ENCODE measurements around the gene BNIP5.

BNIP5 gene, protein sequence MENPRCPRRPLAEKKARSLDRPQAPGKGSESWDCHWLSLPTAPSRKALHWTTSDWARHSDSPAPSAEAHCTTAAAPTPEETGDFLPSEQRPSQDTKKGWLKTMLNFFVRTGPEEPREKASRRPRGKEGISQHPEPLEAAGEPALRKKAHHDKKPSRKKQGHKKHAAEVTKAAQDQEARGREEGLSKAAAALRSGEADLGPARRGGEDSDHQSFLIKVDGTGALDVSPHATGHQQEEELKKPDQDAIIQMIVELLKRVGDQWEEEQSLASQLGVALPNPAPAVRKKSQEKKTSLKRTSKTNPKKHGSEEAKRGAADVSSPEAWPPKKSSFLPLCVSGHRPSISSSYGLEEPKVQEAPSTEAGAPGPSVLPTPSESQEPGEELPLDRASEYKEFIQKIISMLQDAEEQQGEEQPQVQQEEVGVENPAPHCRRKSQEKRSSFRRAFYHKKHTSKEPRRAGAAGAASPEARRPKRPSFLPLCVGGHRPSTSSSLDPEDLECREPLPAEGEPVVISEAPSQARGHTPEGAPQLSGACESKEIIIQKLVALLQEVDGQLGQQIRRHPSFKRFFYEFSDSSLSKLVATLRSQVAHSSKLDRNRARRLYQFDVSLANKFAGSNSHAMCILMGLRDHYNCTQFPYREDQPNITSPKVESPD

DNA sequence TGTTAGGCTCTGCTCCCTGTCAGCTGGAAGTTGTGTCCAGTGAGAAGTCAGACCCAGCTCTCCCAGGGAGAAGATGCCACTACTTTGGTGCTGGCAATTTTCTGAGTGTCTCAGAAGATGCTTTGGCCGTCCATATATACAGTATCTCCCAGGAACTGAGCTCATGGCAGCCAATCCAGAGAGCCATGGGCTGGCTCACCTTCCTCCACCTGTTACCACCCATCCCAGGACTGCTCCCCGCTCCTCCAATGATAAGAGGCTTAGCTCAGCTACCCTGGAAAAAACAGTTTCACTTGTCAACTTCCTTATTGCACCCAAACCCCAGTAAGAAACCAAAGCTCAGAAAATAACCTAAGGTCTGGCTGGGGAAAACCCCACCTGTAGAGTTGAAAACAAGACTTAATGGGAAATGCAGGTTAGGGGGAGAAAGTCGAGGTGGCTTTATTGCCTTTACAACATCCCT is at the start of gene BNIP5:
Gene BNIP5, minus strand, starts transcription at position 110 of the 463 bp plus-strand sequence. CDS start 6,198 bp downstream, outside the sequence.
- DNase-seq (ENCODE audit: low spot score), result no peak

DNA sequence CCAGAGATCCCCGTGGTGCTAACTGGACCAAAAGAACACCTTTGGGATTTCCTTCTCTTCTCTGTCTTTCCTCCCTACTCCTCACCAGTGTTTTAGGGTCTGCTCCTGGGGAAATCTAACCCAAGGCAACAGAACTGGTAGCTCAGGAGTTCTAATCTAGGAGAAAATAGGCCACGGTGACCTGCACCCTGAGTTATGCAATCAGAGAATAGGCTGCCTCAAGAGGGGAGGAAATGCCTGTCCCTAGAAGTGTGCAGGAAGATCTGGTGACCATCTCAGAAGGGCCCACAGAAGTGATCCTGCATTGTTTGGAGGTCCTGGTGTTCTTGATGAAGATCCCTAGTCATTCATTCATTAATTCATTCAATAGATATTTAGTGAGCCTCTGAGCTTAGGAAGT is 47.4 kb upstream of the BNIP5 start:
- no peak for DNase-seq (ENCODE audit: low spot score)

DNA sequence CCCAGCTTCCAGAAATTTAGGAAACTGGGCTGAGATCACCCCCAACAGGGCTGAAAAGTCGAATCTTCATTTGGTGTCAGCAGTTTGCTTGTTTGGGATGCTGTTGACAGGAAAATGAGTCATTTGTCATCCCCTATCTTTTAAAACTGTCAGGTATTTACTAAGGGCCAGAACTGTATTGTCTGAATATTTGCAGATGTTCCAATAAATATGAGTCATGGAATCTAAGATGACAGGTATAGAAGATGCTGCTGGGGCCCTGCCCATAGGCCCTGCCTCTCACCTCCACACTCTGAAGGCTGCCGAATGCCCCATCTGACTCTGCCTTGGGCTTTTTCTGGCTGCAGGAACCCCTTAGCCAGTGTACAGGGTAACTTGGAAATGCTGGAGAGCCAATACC is 46.9 kb upstream of the BNIP5 start:
- DNase-seq (ENCODE audit: low spot score), result no peak

DNA sequence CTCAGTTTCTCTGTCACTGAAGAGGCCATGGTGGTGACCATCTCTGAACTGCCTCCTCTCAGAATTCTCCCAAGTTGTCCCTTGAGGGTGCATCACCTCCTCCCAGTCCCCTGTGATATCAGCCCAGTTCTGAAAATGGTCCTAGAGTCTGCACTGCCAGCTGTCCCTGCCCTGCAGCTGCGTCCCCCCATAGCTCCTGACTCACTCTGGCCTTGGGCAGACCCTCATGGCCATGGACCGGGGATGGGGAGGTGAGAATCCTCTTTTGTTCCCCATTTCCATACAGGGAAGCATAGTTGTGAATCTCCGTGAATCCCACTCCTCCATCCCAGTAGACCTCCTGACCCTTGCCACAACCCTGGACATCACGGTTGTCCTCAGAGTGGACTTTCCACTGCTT is 46.3 kb upstream of the BNIP5 start:
- DNase-seq (ENCODE audit: low spot score), result no peak

DNA sequence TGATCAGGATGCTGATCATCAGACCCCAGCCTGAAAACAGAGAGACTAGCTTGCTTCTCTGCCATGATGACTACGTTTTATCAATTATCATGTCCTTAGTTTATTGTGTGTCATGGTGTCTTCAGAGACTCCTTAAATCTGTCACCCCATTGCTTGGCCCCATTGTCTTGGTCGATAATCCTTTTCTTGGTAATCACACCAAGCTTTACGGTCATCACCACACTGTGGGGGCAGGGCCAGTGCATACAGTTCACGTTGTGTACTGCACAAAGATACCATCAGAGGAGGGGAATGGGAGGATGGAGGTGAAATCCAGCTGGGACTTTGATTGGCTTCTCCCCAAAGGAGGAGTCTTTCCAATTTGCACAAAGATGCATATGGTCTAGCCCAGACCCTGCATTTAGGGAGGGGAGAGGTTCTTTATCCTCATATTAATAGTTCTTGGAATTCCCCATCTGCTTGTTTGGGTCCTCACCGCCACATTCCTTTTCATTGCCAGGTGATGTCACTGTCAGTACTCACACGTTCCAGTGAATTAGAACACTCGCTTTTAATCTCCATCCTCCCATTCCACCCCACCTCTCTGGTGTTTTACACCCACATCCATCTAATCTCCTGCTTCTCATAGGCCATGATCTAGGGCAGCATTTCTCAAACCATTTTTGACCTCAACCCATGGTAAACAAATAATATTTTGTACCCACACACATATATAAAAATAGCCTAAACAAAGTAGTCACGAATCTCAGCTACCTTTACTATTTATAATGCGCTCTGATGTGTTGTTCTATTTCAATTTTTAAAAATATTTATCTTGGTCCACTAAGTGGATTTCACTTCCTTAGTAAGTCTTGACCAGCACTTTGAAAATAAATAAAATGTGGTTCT is 45.1 kb upstream of the BNIP5 start:
- no peak for DNase-seq (ENCODE audit: low spot score)

DNA sequence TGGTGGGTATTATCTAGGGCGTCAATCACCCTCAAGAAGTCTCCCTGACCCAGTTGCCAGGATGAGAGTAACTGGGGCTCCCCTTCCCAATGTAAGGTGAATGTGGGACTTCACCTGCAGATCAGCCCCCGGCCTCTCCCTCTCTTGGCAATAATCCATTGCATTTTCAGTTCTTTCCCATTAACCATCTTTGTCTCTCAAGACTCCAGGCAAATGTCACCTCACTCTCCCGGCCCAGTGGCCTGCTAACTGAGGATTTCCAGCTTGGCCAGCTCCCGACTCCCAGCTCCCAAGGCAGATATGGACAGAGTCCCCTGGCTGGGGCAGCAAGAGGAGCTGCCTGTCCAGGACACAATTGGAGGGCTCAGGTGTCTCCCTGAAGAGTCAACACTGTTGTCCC is 43.5 kb upstream of the BNIP5 start:
- DNase-seq (ENCODE audit: low spot score), result no peak

DNA sequence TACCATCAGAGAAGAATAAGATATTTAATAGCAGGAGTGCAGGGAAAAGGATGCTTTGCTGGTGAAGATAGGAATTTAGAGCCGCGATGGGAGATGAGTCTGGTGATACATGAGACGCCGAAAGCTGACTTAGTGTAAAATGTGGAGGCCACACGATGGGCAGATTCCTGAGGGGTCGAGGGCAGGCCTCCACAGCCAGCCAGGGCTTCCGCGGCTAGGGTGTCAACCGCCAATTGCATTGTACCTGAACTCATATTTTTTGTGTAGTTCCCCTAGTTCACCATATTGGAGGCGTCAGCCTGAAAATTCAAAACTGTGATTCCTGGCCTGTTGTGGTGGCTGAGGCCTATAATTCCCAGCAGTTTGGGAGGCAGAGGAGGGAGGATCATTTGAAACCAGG is 42.2 kb upstream of the BNIP5 start:
- no peak for DNase-seq (ENCODE audit: low spot score)

DNA sequence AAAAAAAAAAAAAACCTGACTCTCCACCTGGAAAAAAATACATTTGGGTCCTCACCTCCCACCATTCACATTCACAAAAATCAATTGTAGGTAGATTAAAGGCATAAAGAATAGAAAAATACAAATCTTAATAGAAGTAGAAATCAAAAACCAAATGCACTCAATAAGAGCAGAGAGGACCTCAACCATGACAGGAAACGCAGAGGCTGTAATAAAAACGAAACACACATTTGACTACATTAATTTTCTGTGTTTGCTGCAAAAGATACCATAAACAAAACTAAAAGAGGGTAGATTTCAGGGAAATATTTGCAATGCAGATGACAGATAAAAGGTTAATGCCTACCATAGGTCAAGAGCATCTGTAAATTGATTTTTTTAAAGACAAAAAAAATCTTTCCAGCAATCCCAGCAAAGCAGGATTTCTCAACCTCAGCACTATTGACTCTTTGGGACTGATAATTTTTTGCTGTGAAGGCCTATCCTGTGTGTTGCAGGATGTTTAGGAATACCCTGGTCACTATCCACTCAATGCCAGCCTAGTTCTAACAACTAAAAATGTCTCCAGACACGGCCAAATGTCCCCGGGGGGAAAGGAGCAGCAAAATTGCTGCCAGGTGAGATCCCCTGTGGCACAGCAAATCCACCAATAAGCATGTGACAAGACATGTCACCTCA is 41.7 kb upstream of the BNIP5 start:
- DNase-seq (ENCODE audit: low spot score), result no peak

DNA sequence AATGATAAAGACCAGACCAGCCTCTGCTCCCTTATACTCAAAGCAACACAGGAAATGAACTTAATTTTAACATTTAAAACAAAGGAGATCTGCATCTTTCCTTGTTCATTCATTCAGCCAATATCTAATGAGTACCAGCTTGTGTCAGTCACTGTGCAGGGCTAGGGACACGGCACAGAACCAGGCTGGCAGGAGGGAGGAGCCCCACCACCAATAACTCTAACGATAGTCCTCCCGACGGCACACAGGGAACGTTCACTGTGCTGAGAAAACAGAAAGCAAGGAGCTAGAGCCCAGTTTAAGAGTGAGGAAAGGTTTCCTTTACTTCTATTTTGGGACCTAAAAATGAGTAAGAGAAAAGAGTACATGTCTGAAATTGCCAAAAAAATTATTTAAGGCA is 40.9 kb upstream of the BNIP5 start:
- DNase-seq (ENCODE audit: low spot score), result no peak

DNA sequence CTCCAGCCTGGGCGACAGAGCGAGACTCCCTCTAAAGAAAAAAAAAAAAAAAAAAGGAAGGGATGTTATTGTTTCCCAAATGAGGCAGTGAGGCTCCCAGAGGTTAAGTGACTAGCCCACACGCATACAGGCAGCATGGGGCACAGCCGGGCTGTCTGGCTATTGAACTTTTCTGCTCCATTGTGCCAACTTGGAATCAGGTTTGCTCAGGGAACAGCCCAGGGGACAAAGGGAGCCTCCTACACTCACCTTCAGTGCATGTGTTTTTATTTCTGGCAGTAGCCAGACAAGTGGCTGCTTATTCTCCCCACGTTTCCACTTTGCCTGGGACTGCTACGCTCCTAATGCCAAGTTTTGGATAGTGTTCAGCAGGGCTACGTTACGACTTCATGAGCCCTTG is 40.1 kb upstream of the BNIP5 start:
- no peak for DNase-seq (ENCODE audit: low spot score)

DNA sequence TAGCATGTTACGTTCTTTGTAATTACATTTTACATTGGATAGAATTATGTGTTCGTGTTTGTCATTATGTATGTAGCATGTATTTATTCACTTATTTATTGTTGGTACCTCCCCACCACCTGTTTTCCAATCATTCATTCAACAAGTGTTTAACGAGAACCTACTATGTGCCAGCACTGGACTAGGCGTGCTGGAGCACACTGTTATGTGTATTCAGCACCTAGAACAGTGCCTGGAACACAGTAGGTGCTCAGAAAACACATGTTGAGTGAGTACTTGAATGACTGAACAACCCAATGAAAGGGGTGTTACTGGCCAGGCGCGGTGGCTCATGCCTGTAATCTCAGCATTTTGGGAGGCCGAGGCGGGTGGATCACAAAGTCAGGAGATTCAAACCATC is 39.5 kb upstream of the BNIP5 start:
- no peak for DNase-seq (ENCODE audit: low spot score)

DNA sequence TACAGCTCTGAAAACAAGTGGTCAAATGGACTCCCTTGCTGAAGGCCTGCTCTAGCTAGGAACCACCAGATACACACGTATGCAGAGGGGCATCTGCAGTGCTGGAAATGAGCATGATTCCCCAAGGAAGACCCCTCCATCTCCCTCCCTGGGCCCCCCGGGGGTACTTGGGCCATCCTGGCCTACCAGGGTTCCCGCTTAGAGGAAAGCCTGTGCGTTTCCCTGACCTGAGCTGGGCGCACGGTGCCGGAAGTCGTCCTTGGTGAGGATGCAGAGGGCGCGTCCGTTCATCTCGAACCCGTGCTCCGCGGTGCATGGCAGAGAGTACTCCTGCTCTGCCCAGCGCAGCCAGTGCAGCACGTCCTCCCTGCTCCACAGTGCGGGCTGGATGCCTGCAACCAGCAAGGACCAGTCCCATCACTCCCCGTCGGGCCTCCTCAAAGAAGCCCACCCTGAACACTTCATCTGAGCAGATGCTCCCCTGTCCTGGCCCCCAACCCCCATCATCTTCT is 39.0 kb upstream of the BNIP5 start:
- no peak for DNase-seq (ENCODE audit: low spot score)

DNA sequence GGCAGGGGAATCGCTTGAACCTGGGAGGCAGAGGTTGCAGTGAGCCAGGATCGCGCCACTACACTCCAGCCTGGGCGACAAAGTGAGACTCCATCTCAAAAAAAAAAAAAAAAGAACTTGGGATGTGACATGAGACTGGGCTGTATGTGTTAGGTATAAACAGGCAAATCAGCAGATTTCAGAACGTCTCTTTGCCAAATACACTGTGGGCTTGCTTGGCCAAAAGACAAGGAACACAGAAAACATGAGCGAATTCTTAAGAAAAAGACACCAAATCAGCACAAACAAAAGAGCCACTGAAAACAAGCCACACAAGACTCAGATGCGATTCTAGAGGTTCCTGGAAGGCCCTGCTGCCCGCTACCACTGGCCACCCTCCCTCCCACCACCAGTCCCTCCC is 38.3 kb upstream of the BNIP5 start:
- no peak for DNase-seq (ENCODE audit: low spot score)

DNA sequence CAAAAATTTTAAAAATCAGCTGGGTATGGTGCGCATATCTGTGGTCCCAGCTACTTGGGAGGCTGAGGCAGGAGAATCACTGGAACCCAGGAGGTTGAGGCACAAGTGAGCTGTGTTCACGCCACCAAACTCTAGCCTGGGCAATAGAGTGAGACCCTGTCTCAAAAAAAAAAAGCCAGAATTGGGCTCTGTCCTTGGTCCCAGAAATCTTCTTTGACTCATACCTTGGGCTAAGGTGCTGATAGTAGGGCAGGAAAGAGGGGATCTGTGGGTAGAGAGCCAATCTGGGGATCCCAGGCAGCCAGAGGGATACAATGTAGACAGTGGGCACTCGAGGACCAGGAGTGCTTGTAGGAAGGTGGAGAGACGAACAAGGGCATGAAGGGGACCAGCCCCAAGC is 37.5 kb upstream of the BNIP5 start:
- DNase-seq (ENCODE audit: low spot score), result no peak

DNA sequence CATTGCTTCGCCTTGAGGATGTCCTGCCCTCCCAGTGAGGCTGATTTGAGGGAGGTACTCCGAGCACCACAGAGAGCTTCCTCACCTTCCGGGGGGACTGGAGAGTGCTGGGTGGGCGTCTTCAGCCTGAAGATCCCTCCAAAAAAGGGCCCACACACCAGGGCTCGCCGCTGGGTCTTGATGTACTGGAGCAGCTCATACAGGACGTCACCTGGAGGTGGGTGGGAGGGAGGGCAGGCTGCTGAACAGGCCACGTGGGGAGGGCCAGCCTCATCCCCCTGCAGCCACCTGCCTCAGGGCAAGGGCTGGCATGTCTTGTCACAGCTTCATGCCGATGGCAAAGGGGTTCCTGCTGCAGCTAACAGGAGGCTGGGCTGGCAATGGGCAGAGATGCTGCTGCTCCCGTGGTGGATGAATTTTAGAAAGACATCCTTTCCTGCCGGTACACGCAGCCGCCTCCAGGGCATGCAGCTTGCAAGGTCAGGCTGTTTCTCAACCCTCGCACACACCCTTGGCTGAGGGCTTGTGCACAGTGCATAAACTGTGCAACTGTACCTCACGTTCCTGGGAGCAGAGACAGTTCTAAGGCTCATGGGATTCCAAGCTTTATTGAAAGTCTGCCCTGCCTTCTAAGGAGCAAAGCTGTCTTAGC is 36.8 kb upstream of the BNIP5 start:
- DNase-seq (ENCODE audit: low spot score), result no peak

DNA sequence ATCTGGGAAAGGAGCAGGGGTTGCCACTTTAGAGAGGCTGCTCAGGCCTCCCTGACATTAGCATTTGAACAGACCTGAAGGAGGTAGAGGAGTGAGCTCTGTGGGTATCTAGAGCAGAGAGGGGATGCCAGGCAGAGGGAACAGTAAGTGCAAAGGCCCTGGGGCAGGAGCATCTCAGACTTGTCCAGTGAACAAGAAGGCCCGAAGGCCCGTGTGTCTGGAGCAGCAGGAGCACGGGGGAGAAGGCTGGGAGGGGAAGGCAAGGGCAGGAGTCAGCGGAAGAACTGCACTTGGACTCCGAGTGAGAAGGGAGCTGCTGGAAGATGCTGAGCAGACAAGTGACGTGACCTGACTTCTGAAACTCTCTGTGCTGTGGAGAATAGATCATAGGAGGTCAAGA is 35.4 kb upstream of the BNIP5 start:
- no peak for DNase-seq (ENCODE audit: low spot score)

DNA sequence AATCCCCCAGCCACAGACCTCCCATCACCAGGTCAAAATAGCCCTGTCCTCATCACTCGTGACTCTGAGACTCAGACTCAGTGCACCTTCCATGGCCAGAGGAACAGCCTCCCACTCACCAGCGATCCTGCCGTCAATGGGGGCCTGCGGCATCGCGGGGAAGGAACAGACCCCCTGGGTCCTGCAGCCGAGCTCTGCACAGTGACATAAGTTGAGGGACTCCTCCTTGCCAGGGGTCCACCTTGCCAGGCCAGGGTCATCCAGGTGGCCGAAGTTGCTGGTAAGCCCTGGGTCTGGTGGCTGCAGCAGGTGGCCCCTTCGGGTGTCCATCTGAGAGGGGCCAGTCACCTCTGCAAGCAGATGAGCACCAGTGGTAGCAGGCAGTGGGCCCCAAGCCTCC is 34.5 kb upstream of the BNIP5 start:
- no peak for DNase-seq (ENCODE audit: low spot score)

DNA sequence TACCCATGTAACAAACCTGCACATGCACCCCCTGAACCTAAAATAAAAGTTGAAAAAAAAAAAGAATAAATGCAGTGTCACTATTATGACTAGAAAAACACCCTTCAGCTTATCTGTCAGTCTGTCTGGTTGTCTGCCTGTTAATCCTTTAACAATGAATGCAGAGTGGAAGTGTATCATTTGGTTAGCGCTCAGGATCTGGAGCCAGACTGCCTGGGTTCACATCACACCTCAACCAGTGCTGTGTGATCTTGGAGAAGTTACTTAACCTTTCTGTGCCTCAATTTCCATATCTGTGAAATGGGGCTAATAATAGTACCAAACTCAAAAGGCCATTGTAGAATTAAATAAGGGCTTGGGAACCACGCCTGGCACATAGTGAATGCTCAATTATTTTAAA is 34.0 kb upstream of the BNIP5 start:
- DNase-seq (ENCODE audit: low spot score), result no peak

DNA sequence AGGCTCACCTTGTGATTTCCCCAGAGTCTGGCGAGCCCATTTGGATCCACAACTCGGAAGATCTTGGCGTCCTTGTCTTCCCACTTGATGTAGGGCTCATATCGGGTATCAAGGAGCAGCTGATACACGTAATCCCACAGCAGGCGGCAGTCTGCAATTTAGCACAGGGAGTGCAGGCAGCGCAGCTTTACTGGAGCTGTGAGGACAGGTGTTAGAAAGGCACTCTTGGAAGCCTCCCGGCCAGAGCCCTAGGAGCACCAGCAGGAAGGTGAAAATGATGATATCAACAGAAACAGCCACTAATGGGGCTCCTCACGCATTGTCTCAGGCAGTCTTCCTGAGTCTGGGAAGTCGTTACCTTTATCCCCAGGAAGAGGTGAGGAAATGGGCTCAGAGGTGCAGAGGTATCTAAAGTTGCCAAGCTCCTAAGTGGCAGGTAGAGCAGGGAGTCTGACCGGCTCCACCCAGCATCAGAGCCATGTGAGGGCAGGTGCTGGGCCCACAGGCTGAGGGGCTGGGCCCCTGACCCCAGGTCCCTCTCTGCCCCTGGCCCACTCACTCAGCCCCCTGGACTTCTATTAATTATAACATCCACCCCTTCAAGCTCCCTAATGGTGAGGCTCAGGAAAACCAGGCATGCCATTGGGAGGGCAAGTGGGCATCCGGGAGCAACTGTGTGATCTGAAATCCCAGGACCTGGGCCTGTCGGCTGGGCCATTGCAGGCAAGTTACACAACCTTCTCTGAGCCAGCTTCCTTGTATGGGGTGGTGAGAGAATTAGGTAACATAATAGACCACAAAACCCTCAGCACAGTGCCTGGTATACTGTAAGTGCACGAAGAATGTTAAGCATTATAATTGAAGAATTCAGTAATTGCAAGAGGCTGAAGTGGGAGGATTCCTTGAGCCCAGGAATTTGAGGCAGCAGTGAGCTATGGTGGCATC is 32.5 kb upstream of the BNIP5 start:
- DNase-seq (ENCODE audit: low spot score), result no peak

DNA sequence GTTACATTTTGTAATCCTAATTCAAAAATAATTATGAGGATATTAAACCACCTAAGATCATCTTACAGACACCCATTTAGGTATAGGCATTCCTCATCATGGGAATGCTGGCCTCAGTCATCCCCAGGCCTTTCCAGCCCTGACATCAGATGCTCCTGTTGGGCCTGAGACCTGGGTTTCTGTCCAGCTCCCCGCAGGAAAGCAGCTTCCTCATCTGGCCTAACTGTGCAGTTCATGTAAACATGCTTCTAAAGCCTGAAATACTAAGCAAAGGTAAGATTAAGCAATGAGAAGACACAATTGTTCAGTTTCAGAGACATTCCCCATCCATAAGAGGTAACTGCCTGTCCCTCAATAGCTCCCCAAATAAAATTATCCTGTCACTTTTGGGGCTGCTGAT is 31.7 kb upstream of the BNIP5 start:
- no peak for DNase-seq (ENCODE audit: low spot score)

All from hematopoietic multipotent progenitor cell treated with erythropoietin and hydrocortisone succinate and interleukin-3 and kit ligand, for 15 days (in vitro differentiated cells).